NCI-H526 (cell line): ENCODE data around the gene NEGR1.

Experiments used
- DNase-seq, 2 experiments: peaks; one replicate each; lab custom pipeline; 2025; lab: John Stamatoyannopoulos, UW

The NEGR1 gene

GRCh38 chr1:71850936-71851335, 431.4 kb downstream of the NEGR1 start:
- no peak for DNase-seq

DNA sequence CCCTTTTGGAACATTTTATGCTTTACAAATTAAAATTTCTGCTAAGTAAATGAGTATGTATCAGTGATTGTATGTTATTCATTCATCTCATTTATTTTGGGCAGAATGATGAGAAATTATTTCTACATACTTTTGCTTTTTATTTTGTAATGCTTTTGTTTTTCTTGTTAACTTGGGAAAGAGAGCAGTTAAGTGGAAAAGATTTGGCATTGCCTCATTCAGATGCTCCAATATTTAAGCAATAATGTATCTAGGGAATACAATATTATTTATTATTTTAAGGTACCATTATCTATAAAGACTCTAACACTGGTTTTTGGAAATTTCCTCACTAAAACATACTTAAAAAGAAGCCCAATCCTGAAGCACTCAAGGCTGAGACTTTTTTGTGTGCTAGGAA, 431.8 kb downstream of the NEGR1 start:
- no peak for DNase-seq

DNA sequence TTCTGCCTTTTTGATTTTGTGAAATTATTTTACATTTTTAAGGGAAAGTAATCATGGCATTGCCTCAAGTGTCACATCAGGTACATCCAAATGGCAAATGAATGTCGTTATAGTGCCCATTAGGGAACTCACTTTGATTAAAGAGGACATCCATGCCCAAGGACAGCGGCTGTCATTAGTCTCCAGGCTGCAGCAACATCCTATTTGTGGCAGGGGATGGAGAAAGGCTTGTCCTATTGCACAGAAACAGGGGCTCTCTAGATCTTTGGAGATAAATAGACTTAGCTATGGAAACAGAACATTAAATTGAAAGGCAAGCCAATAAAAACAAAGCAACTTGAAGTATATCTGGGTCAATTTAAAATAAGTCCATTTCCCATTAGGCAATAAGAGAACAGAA, 439.3 kb downstream of the NEGR1 start:
- DNase-seq = no peak

- no peak for DNase-seq
Measured at GRCh38 chr1:71839876-71840275, 442.5 kb downstream of the NEGR1 start.

GRCh38 chr1:71836904-71837303, 445.4 kb downstream of the NEGR1 start:
- DNase-seq = no peak

- no peak for DNase-seq
Measured at GRCh38 chr1:71835442-71835813, 446.9 kb downstream of the NEGR1 start.

GRCh38 chr1:71834601-71835441, 447.5 kb downstream of the NEGR1 start:
- no peak for DNase-seq

DNA sequence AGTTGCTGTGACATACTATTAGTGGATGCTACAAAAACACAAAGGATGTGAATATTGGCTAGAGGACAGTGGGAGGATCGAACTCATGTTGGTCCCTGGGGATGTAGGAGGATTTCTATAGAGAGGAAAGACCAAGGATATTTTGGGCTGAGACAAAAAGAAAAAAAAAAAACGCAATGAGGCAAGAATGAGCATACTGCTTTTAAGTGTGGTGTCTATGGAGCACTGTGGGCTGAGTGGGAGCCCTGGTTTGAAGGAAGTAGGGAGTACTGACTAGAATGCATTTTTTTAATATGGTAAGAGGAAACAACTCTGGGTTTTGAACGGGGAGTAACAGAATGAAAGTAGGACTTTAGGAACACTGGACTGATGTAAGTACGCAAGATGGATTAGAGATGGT, 450.7 kb downstream of the NEGR1 start:
- DNase-seq = no peak

GRCh38 chr1:71829346-71829745, 453.0 kb downstream of the NEGR1 start:
- no peak for DNase-seq

DNA sequence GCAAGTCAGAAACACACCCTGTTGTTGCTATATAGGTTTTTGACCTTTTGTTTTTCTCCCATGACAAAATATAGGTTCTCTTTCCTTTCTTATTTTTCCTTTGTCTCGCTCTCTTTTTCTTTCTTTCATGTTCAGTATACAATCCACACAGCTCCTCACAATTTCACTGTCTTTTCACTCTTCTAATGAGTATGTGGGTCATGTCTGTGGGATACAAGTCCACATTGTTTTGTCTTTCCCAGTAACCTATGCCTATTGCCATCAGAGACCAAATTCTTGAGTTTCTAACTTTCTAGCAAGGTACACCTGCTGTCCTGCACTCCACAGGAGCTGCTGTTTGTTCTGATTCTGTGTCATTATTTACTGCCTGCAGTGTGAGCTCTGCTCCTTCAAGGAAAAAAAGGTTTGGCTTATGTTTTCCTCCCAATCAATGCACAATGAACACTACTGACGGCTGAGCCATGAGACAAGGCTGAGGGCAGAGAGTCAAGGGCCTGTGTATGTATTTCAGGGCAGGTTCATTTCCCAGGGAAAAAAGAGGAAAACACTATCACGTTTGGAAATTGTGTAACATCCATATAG, 453.8 kb downstream of the NEGR1 start:
- DNase-seq = no peak

GRCh38 chr1:71823708-71824305, 458.5 kb downstream of the NEGR1 start:
- no peak for DNase-seq

- DNase-seq = no peak
Measured at GRCh38 chr1:71817028-71817427, 465.3 kb downstream of the NEGR1 start.

- DNase-seq = no peak
Measured at GRCh38 chr1:71809085-71809484, 473.3 kb downstream of the NEGR1 start.

DNA sequence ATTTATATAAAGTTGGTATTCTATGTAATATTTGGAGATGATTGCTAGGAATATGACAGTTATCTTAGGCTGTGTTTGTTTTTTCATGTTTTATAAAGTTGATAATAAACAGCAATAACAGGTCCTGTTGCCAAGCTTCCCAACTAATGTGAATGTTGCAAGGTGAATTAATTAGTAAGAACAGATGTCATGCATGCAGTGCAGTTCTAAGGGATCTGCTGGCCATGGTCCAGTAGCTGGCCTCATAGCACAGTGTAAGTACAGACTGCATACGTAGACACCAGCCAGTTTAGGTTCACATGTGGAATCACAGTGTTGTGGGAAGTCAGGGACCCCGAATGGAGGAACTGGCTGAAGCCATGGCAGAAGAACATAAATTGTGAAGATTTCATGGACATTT, 478.2 kb downstream of the NEGR1 start:
- no peak for DNase-seq

GRCh38 chr1:71796006-71796405, 486.3 kb downstream of the NEGR1 start:
- peak; percentile 82 to 86 for DNase-seq

- peak; percentile 38 to 75 for DNase-seq
Measured at GRCh38 chr1:71792264-71792663, 490.1 kb downstream of the NEGR1 start.

- no peak for DNase-seq
Measured at GRCh38 chr1:71788113-71788512, 494.2 kb downstream of the NEGR1 start.

- DNase-seq = no peak
Measured at GRCh38 chr1:71787699-71788098, 494.6 kb downstream of the NEGR1 start.

- no peak for DNase-seq
Measured at GRCh38 chr1:71786218-71786617, 496.1 kb downstream of the NEGR1 start.

- DNase-seq = no peak
Measured at GRCh38 chr1:71785450-71785849, 496.9 kb downstream of the NEGR1 start.

GRCh38 chr1:71785000-71785399, 497.3 kb downstream of the NEGR1 start:
- DNase-seq = no peak

GRCh38 chr1:71784241-71784640, 498.1 kb downstream of the NEGR1 start:
- DNase-seq = no peak

- DNase-seq = no peak
Measured at GRCh38 chr1:71783071-71783470, 499.3 kb downstream of the NEGR1 start.
